ENCODE data around the gene FARS2. TPM values are rescaled to one million over a fixed set of nuclear protein-coding genes. Genes with fewer than 3 reads are reported as not detected.
A peak's percentile ranks its signal among the peaks of the same experiment; 100 is the strongest.

The FARS2 gene
- total RNA-seq, 1 donor from 2014 or later: 36.6 TPM

DNA sequence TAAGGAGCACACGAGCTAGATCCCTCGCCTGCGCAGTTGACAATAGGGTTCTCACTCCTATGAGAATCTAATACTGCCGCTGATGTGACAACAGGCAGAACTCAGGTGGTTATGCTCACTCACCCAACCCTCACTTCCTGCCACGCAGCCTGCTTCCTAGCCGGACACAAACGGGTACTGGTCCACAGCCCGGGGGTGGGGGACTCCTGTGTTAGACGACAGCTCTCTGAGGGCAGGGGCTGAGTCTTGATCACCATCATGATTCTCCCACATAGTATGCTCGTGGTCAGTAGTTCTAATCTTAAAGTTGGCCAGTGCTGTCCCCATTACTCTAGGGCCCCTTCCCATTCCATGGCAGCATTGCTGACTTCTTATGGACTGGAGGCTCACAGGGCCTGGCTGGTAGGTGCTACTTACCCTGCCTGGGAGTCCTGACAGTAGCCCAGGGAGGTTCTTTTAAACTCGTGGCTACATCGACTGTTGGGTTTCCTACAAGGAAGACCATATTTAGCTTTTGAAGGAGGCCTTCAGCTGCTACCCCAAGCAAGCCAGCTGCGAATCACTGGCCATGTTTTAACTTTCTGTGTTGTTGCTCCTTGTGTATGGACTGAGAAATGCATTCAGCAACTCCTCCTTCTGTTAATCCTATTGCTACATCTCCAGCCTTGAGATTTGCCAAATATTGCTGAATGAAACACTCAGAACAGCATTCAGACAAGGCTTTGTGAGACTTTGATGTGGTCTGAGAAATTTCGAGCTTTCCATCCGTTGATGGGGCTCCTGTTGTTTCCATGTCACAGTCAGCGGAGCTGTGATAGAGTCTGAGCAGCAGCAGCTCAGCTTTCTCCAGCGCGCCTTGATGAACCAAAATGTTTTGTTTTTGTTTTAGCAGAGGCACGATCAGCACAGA lies 445.1 kb downstream of the FARS2 start:
- DNase-seq: no peak

DNA sequence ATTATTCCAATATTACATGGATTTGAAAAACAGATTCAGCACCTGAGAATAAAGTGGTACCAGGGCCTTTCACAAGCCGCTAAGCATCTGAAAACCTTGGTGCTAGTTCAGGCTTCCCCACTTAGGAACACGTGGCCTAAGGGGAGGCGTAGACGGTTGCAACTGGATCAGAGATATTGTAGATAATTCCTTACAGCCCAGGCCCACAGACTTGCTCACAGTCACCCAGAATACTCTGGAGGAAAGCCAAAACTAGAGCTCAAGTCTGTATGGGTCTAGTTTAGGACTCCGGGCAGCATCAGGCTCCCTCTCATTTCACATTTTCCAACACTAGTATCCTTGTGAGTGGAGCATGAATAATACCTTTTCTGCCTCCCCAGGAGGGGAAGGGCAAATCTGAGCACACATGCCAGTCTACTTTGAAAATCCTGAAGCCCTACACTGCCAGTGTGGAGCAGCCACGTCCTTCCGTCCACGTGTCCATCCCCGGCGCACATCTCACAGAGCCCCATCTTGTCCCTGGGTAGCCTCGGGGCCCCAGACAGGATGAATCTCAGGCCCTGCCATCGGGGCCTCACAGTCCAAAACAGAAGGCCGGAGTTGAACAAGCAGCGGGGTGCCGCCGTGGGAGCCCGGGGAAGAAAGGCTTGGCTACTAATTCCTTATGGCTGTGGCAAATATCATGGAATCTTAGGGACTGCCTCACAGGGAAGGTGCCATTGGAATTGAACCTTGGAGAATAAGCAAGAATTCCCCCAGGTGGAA lies 446.1 kb downstream of the FARS2 start:
- no peak for DNase-seq

DNA sequence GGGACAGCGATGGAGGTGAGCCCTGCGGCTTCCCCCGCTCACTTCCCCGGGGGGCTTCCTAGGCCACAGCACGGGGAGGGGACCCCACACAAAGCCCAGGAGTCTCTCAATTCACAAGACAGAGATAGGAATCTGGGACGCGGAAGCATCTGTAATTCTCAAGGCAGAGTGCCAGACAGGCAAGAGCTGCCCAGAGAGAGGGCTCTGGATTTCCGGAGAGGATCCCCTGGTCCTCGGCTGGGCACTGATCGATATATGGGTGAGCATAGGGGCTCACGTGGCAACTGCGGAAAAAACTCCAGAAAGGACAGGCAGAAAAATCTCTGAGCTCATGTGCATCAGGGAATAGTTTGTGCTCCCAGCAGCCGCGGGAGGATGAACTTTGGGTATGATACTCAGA lies 449.2 kb downstream of the FARS2 start:
- DNase-seq: no peak

DNA sequence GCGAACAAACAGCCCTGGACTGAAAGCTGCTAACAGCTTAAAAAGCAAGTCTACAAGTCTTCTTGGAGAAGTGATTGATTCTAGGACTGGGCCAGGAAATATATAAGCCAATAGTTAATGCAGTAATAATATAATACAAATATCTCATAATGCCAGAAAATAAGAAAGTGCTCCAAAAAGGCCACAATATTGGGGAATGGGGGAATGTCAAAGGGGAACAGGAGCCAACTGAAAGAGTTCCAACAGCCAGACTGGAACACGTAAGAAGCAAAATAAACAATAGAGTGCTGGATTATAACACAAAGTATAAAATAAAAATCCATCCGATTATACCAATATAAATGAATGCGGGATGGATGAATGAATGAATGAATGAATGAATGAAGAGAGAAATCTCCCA lies 449.6 kb downstream of the FARS2 start:
- DNase-seq: no peak

DNA sequence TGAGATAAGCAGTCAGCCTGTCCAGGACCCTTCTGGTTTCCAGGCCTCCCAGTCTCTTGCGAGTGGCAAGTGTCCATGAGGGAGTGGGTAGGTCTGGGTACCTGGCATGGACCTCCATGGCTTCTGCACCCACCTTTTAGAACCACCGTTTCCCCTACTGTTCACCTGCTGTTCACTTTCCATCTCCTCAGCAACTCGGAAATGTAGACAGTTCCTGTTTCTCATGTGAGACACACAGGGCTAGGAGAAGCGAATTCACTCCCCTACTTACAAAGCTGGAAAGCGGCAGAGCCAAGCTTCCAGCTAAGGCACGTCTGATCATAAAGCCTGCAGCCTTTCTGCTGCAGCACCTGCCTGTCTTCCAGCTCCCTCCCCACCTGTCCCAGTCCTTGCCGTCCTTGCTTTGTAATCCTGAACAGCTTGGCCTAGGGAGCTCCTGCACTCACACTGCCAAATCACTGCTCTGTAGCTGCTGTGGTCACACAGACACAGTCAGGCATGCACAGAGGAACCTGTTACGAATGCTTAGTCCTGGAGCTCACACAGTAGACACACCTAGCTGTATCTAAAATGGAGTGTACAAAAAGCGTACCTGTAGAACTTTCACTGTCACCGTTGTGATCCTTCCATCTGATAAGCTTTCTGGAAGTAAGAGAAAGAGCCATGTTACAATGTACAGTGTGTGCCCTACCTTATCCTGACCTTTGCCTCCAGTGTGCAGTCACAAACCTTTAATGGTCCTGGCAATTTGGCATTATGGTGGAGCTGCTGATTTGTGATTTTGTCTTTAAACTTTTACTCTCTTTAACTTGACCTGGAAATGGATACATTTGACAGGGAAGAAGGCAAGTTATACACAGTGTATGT lies 451.3 kb downstream of the FARS2 start:
- DNase-seq: no peak

DNA sequence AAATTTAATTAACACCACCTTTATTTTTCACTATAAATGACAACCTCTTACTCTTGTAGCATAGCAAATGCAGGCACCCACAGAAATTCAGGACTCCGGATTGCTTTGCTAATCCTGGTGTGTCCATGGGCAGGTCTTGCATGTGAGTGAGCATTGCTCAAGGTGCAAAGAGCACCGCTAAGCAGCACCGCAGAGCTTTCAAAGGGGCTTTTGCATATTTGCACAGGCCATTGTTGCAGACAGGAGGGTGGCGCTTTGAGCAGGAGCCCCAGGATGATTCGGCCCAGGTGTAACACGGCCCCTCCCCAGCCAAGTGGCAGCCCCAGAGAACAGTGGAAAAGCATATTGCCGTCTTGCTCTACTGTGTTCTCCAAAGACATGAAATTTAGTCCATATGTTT lies 452.2 kb downstream of the FARS2 start:
- DNase-seq: no peak

DNA sequence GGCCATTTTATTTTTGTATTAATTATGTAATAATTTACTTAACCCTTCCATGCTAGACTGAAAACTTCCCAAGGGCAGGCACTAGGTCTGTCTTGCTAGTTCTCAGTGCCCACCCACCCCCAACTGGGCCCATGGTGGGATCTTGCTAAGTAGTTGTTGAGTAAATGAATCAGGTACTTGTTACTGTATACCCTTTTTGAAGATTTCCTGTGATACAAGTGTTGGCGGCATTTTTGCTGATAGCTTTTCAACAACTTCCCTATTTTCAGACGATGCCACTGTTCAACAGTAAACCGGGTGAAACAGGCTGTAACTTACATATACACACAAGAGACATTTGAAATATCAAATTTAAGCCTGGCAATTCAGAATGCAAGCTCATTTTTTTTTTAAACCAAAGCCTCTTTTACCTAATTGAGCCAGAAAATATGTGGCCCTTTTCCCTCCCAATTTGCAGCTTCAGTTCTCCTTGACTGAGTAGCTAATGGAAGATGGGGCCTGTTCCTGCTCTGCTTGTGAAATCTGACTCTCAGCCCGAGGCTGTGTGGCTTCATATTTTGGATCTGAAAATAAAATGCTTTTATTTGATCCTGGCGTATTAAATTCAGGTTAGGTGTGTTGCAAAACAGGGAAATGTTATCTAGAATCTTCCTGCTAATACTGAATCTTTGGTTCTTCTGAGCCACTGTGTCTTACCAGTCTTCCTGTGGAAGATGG lies 457.1 kb downstream of the FARS2 start:
- no peak for DNase-seq

DNA sequence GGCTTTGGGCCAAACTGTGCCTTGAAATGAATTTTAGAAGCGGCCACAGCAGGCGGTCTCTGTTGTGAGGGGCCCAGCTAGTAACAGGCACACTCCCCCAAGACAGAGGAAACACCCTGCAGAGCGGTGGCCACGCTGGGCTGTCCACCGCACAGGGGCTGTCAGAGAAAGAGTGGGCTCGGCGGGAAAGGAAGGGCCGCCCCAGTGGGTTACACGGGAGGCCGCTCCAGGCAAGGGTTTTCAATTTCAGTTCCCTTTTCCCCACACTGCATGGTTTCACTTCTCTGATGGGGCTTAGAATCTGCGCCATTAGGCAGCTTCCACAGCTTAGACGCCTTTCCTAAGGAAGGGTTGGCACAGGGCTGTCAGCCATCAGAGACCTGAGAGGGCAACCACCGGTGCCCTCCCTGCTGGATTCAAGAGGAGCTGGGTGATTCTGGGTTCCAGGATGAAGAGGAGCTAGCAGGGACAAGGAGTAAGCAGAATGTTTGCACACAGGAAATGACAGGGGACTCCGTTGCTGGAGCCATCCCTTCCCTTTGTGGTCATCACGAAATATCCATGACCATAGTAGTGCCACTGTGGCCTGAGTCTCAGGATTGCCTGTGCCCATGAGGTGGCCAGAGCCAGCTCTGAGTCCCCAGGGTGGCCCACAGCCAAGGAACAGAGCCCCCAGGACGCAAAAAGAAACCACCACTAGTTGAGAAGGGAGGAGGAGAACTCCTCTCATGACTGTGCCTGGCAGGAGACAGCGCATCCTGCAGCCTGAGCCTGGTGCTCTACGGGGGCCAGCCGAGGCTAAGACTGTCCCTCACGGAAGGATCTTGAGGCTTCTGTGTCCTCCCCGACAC lies 462.8 kb downstream of the FARS2 start:
- no peak for DNase-seq

DNA sequence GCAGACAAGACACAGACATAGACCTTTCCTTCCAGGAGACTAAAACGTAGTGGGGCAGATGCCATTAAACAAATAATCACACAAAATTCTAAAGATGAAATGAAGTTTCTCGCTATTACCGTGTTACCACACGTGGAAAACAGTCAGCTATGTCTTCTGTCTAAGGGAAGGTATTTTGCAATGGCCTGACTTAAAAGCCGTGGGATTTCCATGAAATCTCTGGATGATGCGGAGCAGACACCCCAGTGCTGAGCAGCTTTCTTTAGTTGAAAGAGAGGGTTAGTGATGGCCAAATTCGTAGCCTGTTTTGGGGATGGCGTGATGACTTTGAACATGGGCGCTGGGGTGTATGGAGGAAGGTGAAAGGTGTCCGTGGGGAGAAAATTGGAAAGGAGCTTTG lies 463.6 kb downstream of the FARS2 start:
- DNase-seq: no peak

DNA sequence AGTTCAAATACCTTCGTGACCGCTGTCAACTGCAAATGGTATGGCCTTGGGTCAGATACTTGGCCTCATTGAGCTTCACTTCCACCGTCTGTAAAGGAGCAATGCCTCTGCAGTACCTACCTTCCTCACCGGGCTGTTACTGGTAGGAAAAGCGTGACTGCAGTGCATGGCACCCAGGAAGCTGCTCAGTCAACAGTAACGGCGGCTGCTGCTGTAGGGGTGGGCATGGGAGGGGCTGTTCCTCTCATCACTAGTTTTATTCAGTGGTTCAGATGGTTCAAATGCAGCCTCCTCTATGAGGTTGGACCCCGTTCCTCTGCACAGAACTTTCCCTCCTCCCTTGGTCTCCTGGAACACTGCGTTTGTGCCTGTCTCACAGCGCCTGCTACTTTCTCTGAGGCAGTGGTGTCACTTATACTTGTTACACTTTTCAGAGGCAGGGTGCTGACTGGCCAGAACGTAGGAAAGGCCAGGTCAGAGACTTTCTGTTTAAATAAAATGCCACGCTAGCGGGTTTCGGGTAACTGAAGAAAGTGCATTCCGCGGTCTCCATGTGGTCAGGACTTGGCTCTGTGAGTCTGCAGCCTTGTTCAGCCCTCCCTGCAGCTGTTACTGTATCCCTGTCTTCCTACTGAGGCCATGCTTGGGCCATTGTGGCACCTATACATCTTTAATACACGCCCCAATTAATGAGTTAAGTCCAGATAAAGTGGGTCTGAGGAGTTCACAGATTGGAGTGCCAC lies 465.8 kb downstream of the FARS2 start:
- DNase-seq: no peak

DNA sequence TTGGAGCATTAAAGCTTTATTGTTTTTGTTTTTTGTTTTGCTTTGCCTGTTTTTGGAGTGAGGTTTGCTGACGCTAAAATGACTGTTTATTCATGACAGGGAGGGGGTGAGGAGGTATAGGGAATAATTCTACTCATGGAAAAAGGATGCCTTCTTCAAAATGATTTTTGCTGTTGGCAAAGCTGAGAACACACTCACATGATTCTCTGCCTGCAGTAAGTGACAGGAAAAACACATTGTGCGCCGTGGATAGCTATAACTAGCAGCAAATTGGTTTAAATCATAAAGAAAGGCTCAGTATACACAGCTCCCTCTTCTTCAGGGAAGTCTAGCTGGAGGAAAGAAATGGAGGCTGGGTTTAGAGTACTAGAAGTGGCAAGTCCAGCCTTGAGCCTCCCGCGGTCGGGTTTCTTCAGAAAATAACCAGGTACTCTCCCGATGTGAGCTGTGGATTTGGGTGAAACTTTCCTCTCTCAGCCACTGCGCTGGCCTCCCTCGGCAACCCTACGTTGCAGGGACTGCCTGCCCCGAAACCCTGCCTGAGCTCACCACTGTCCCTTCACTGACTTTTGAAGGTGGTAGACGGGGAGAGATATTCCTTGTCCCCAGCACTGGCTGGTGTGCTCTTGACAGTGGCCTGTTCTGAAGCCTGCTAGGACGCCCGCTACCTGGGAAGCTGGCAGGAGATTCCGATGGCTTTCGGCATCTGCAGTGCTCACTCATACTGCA lies 467.2 kb downstream of the FARS2 start:
- DNase-seq: peak; percentile 32

DNA sequence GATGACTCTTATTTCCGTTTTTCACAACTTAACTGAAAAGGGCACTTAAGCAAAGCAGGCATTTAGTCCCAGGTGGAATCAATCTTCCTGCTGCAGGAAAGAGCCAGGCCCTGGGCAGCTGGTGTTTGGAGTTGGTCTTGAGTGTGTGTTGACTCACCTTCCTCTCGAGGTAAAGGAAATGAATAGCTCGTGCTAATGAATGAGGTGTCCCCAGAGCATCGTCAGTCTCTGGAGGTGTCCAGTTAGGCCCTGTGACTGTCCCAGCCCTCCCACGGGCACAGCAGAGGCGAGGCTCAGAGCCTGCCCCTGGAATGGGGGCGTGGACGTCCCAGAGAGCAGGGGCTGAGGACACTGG lies 467.7 kb downstream of the FARS2 start:
- DNase-seq: peak; percentile 93

DNA sequence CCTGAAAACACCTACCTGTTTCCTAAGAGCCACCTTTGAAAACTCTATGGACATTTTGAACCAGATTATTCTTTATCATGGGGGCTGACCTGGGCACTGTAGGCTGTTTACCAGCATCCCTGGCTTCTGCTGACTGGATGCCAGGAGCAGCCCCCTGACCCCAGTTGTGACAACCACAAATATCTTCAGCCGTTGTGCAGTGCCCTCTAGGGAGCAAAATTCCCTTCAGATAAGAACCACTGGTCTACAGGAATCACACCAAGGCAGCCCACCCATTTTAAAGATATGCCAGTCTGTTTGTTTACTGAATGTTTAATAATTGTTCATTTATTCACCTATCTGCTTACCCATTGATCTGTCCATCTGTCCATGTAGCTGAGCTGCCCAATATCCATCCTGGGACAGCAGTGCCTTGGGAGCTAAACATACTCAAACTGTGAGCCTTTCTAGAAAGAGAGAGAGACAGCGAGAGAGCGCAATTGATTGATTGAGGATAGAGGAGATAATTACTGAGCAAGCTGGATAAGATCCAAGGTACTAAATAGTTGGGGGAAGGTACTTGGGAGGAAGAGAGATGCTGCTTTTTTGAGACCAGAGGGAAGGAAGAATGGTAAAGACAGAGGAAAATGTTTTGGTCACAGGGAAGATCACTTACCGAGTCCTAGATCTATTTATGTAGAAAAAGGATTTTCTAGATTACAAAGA lies 468.7 kb downstream of the FARS2 start:
- no peak for DNase-seq

DNA sequence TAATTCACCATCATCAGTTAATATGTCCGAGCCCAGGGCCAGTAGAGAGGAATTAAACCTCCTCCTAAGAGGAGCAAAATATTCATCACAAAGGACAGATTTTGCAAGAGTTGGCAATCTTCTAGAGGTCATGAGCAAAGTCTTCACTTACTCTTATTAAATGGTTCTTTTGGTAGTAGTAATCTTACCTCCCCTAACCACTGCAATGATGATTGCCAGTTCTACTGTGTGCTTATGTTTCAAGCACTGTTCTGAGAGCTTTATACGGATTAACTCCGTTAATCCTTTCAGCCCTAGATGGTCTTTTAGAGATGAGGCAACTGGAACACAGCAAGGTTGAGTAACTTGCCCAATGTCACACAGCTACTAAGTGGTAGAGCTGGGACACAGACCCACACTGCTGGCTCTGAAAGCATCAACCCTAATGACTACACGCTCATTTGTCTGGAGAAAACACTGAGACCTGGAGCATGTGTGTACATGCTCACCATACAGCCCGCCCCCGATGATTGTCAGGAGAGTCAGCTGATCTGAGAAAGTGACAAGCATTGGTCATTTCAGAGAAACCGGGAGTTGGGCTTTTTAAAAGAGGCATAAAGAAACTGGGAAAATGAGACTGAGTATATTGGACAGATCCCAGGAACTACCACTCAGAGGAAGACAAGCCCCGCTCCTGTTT lies 469.4 kb downstream of the FARS2 start:
- DNase-seq: no peak

DNA sequence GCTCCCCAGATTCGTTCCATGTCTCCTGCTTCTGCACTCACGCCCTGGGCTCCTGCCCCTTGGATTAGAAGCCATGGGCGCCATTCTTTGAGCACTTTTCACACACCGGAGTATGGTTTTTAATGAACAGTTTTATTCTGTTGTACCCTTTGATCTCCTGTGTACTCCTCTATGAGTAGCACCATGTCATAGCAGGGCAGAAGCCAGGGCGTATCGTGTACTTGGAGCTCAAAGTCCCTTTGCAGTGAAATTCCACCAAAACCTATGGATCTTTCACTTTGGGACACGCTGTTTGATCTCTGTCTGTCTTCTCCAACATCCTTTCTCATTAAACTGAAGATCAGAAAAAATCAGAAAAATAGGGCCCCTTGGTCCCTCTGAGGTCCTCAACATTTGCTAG lies 470.1 kb downstream of the FARS2 start:
- no peak for DNase-seq

DNA sequence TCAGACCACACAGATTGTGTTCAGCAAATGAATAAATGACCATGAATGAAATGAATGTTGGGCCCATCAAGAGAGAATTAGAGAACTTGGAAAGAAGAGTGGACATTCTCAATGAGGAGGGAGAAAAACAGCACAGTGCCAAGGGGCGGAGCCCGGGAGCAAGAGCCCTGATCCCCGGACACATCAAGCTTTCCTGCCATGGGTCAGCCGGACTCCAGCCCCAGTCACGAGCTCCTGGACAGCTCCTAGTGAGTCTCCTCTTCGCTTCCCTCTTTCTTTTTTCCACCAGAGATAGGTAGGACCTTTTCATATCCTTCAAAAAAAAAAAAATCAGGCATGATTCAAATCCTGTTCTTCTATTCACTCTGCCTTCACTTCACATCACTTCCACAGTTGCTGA lies 471.2 kb downstream of the FARS2 start:
- no peak for DNase-seq

DNA sequence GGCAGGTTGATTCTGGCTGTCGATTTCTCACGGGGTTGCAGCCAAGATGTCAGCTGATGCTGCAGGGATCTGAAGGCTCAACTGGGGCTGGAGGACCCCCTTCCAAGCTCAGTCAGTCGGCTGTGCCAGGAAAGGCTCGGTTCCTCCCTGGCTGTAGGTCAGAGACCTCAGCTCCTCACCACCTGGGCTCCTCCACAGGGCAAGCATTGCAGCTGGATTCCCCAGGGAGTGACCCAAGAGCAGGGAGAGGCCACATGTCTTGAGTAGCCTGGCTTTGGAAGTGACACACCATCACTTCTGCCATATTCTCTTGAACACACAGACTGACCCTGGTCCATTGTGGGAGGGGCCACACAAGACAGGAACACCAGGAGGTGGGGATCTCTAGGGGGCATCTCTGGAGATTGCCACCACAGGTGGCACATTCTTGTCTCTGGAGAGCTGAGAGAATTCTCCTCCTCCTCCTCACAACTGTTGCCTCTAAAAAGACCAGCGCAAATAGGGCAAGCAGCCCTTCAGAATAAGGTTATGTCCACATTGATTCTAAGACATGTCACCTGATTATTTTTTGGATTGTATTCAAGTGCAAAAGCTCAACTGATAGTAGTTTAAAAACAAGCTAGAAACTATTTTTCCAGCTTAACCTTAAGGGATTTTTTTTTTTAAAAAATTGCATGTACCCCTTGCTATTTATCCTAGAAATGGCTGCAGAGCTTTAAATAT lies 474.9 kb downstream of the FARS2 start:
- no peak for DNase-seq

DNA sequence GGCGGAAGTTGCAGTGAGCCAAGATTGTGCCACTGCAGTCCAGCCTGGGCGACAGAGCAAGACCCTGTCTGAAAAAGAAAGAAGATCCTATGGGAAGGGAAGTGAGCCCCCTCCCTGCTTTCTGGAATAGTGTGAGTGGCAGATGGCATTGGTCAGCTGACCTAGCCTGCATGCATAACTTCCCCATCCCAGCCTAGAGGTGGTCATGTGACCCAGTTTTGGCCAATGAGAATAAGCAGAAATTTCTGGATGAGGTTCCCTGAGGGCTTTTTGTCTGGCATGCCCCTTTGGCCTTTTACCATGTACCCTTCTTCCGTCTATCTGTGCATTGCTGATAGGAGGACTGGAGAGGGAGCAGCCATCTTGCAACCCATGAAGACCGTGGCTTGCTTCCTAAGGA lies 476.1 kb downstream of the FARS2 start:
- DNase-seq: no peak
